GM12873 (cell line): Measurements from ENCODE around the gene SELP.

ENCODE experiments used
- CTCF ChIP-seq: IDR thresholded peaks from 2 replicates; pipeline ENCODE4 v1.5.1; 2012; ENCODE audit warnings: low read depth, mild to moderate bottlenecking, moderate library complexity, low read length, control low read depth; ENCODE audit not compliant: insufficient read depth; ENCODE audit errors: missing control alignments

Gene SELP

GRCh38 chr1:169630006-169630405 is at the start of gene SELP:
SELP (minus strand) TSS chr1:169630124; CDS start chr1:169630074, 50 bp downstream.
- no peak for TF ChIP-seq CTCF

GRCh38 chr1:169679692-169680091 is 49.8 kb upstream of the SELP start:
- TF ChIP-seq CTCF, result no peak

- TF ChIP-seq CTCF, result no peak
These were observed 46.1 kb upstream of the SELP start for GRCh38 chr1:169676001-169676400.

GRCh38 chr1:169670836-169671235 is 40.9 kb upstream of the SELP start:
- TF ChIP-seq CTCF, result no peak

GRCh38 chr1:169653873-169654272 is 23.9 kb upstream of the SELP start:
- no peak for TF ChIP-seq CTCF

- TF ChIP-seq CTCF, result no peak
These were observed 21.1 kb upstream of the SELP start for GRCh38 chr1:169651035-169651434.

GRCh38 chr1:169650551-169650950 is 20.6 kb upstream of the SELP start:
- no peak for TF ChIP-seq CTCF
